Stimulated activated CD8-positive, alpha-beta memory T cell treated with anti-CD3 and anti-CD28 coated beads, Interleukin-4, amount 100 ng/mL, for 1 hour (primary cell): Measurements from ENCODE around the gene RUNX3.

ENCODE experiments used
- DNase-seq, 2 donors: peaks; one replicate each; pipeline ENCODE4 v3.0.0-alpha.2; 2020; ENCODE audit warnings: low read depth in 2 of 2, low spot score in 1 of 2

RUNX3 gene

GRCh38 chr1:24948079-24948827, 18.2 kb upstream of the RUNX3 start:
- DNase-seq: no peak

- DNase-seq: no peak
These were observed 17.0 kb upstream of the RUNX3 start for GRCh38 chr1:24946861-24947658.

GRCh38 chr1:24945354-24946326, 15.6 kb upstream of the RUNX3 start:
- no peak for DNase-seq

GRCh38 chr1:24944318-24944717, 14.2 kb upstream of the RUNX3 start:
- no peak for DNase-seq

- DNase-seq: no peak
These were observed 12.7 kb upstream of the RUNX3 start for GRCh38 chr1:24942789-24943188.

- no peak for DNase-seq
These were observed 11.5 kb upstream of the RUNX3 start for GRCh38 chr1:24941564-24941963.

GRCh38 chr1:24940231-24940630, 10.2 kb upstream of the RUNX3 start:
- DNase-seq: no peak

- DNase-seq: no peak
These were observed 9.7 kb upstream of the RUNX3 start for GRCh38 chr1:24939675-24940193.

- DNase-seq: no peak
These were observed 9.1 kb upstream of the RUNX3 start for GRCh38 chr1:24939040-24939674.

GRCh38 chr1:24938276-24938675, 8.2 kb upstream of the RUNX3 start:
- no peak for DNase-seq

GRCh38 chr1:24936684-24937083, 6.6 kb upstream of the RUNX3 start:
- DNase-seq: no peak

GRCh38 chr1:24935615-24936484, 5.8 kb upstream of the RUNX3 start:
- no peak for DNase-seq

- no peak for DNase-seq
These were observed 5.1 kb upstream of the RUNX3 start for GRCh38 chr1:24935196-24935526.

GRCh38 chr1:24934310-24935195, 4.5 kb upstream of the RUNX3 start:
- no peak for DNase-seq

- DNase-seq: no peak
These were observed 3.4 kb upstream of the RUNX3 start for GRCh38 chr1:24933468-24933867.

GRCh38 chr1:24932725-24933294, 2.7 kb upstream of the RUNX3 start:
- DNase-seq: no peak

GRCh38 chr1:24932284-24932683, 2.2 kb upstream of the RUNX3 start:
- no peak for DNase-seq

- no peak for DNase-seq
These were observed 1.6 kb upstream of the RUNX3 start for GRCh38 chr1:24931468-24932231.
